Upper lobe of left lung (tissue), 6 donors: Measurements from ENCODE around the gene RNF13. TPM values are rescaled to one million over a fixed set of nuclear protein-coding genes. Genes with fewer than 3 reads are reported as not detected.

ENCODE experiments used
- ATAC-seq, 2 donors: fragments of 200-7000 bp; cut with Tn5 transposase; one replicate each; pipeline ENCODE4 v1.9.1; 2022; ENCODE audit warnings: mild to moderate bottlenecking in 2 of 2, moderate library complexity in 2 of 2; ENCODE audit not compliant: low FRiP score in 2 of 2
- DNase-seq, 2 donors: peaks; one replicate each; pipeline ENCODE4 v3.0.0-alpha.2; 2019 to 2020
- H3K27ac ChIP-seq, 4 donors: fragments of 200-600 bp; sonication (generic); one replicate each; pipeline ENCODE4 v1.5.1; 2016 to 2019
- H3K27me3 ChIP-seq, 4 donors: fragments of 200-600 bp; sonication (generic); one replicate each; pipeline ENCODE4 v1.5.1; 2017 to 2019
- H3K36me3 ChIP-seq, 4 donors: fragments of 200-600 bp; sonication (generic); one replicate each; pipeline ENCODE4 v1.5.1; 2016 to 2019
- H3K4me1 ChIP-seq, 4 donors: fragments of 200-600 bp; sonication (generic); one replicate each; pipeline ENCODE4 v1.5.1; 2018 to 2019
- H3K4me3 ChIP-seq, 4 donors: fragments of 200-600 bp; sonication (generic); one replicate each; pipeline ENCODE4 v1.5.1; 2017 to 2019; ENCODE audit warnings: mild to moderate bottlenecking in 2 of 4, moderate library complexity in 1 of 4
- H3K9me3 ChIP-seq, 4 donors: fragments of 200-600 bp; sonication (generic); one replicate each; pipeline ENCODE4 v1.5.1; 2018 to 2019
- CTCF ChIP-seq, 6 experiments: fragments of 450-650 bp in 4 of 6; fragments of 200-600 bp in 2 of 6; sonication (generic) in 2 of 6; IDR thresholded peaks; one replicate each; pipeline ENCODE4 v1.5.1; 2016 to 2019; ENCODE audit warnings: antibody characterized with exemption in 6 of 6
- EP300 ChIP-seq, 4 donors: sonication (generic); formaldehyde crosslinking; IDR thresholded peaks; one replicate each; pipeline ENCODE4 v1.5.1; 2017; ENCODE audit warnings: antibody characterized with exemption in 4 of 4, control low read depth in 2 of 4
- POLR2A ChIP-seq, 4 donors: fragments of 450-650 bp; IDR thresholded peaks; one replicate each; pipeline ENCODE4 v1.5.1; 2016 to 2017; ENCODE audit warnings: antibody characterized with exemption in 4 of 4, mild to moderate bottlenecking in 2 of 4
- POLR2AphosphoS5 ChIP-seq, 2 donors: sonication (generic); formaldehyde crosslinking; IDR thresholded peaks; one replicate each; pipeline ENCODE4 v1.5.1; 2017; ENCODE audit warnings: antibody characterized with exemption in 2 of 2
- WGBS, 2 donors: methylation state at CpG; one replicate each; pipeline ENCODE4 v1.1.5; 2017 to 2018; 5-methylcytosine and 5-hydroxymethylcytosine counted together
- total RNA-seq, 6 donors: library from RNA; depleted of rRNA in 4 of 6; stranded (reverse); fragments of >200 nt in 4 of 6; gene quantifications; one replicate each; pipeline versions ENCODE4 v1.1.0 to v1.2.1, GENCODE V29; 2016 to 2021
- donor health status: DM: no; HTN: no; CAD: no; lungs with moderate emphysema.
- donor health status: DM: no; HTN: yes; CAD: no; lungs with severe emphysema.

Gene RNF13
- total RNA-seq, 6 donors from 2014 or later: 50.2 to 136 (median 101) TPM

DNA sequence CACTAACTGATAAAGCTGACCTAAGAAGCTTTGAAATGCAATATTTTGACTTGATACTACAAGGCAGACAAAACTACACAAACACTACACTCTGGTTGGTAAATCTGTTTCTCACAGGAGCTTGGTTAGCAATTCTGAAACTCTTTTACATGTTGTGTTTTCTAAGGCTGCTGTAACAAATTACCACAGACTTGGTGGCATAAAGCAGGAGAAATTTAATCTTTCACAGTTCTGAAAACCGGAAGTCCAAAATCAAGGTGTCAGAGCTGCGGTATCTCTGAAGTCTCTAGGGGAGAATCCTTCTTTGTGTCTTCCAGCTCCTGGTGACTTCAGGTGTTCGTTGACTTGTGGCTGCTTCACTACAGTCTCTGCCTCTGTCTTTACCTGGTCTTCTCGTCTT lies 170.6 kb downstream of the RNF13 start:
- DNase-seq: no peak
- no peak overlapping the region for H3K27ac ChIP-seq

GRCh38 chr3:149989307-149989706 lies 176.3 kb downstream of the RNF13 start:
- ATAC-seq (no peak), DNase-seq (no peak)
- H3K4me3 ChIP-seq: no peak overlapping the region
- no peaks in the 10 kb centered on the region for H3K27me3 ChIP-seq
- no peaks in the 10 kb centered on the region for H3K36me3 ChIP-seq
- H3K9me3 ChIP-seq: peaks cover 0 to 4% (median 2%) of the 10 kb centered on the region in 4 donors
- no peak overlapping the region for H3K27ac ChIP-seq
- 83 to 91% methylated on average over 2 of the region's 2 CpGs for WGBS, 2 donors
- no peak for TF ChIP-seq CTCF (IDR thresholded peaks at IDR 0.05)
- TF ChIP-seq POLR2A (IDR thresholded peaks at IDR 0.05): no peak
- no peak for TF ChIP-seq EP300 (IDR thresholded peaks at IDR 0.05)
- no peak for TF ChIP-seq POLR2AphosphoS5 (IDR thresholded peaks at IDR 0.05)
- H3K4me1 ChIP-seq: no peaks in the 10 kb centered on the region

More for the DNA sequence above, 170.6 kb downstream of the RNF13 start:
- H3K27me3 ChIP-seq: no peaks in the 10 kb centered on the region
- H3K4me3 ChIP-seq: no peak overlapping the region
- H3K4me1 ChIP-seq: no peaks in the 10 kb centered on the region
- ATAC-seq: no peak
- 92 to 95% methylated on average over 4 of the region's 4 CpGs for WGBS, 2 donors
- H3K9me3 ChIP-seq: no peaks in the 10 kb centered on the region
- H3K36me3 ChIP-seq: no peaks in the 10 kb centered on the region
- TF ChIP-seq POLR2AphosphoS5 (IDR thresholded peaks at IDR 0.05) (no peak), POLR2A (IDR thresholded peaks at IDR 0.05) (no peak)

- Histone ChIP-seq H3K27me3 (no peaks in the 10 kb centered on the region), H3K36me3 (no peaks in the 10 kb centered on the region), H3K9me3 (peaks cover 3 to 11% (median 11%) of the 10 kb centered on the region in 4 donors), H3K4me3 (no peak overlapping the region), H3K27ac (no peak overlapping the region), H3K4me1 (no peaks in the 10 kb centered on the region)
- TF ChIP-seq CTCF (IDR thresholded peaks at IDR 0.05): no peak
- DNase-seq (no peak), ATAC-seq (no peak)
- WGBS, 2 donors: 74 to 84% methylated on average over 1 of the region's 1 CpG
Measured at GRCh38 chr3:149990423-149990948, 177.5 kb downstream of the RNF13 start.

DNA sequence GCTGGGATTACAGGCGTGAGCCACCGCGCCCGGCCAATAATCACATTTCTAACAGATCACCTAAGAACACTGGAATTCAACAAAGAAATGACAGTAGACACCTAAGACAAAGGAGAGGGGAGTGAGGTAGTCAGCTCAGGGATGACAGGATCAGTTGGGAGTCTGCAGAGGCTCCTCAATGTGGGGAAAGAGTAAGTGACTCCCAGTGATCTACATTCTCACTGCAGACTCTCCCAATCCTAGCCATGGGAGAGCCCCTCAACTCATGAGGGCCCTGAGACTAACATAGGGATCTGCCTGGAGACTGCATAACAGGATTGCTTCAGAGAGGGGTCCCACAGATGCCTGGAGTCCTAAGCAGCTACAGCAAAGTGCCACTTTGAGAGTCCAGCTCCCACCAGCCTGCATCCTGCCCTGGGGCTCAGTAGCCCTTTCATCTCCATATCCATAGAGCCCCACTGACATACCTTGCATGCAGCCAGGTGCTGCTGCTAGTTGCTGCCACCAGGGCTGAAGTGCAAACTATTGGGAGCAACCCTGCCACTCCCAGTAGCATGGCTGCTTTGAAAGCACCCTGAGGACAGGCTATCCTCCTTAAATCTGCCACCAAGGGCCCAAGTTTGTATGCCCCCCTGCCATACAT lies 179.5 kb downstream of the RNF13 start:
- Histone ChIP-seq H3K4me1 (no peaks in the 10 kb centered on the region), H3K9me3 (peaks cover 3 to 11% (median 11%) of the 10 kb centered on the region in 4 donors), H3K27me3 (no peaks in the 10 kb centered on the region), H3K4me3 (no peak overlapping the region), H3K27ac (no peak overlapping the region), H3K36me3 (no peaks in the 10 kb centered on the region)
- DNase-seq: no peak
- WGBS, 2 donors: 96 to 99% methylated on average over 4 of the region's 4 CpGs
- TF ChIP-seq EP300 (IDR thresholded peaks at IDR 0.05): no peak
- TF ChIP-seq POLR2A (IDR thresholded peaks at IDR 0.05): no peak
- TF ChIP-seq POLR2AphosphoS5 (IDR thresholded peaks at IDR 0.05): no peak
- TF ChIP-seq CTCF (IDR thresholded peaks at IDR 0.05): no peak
- ATAC-seq: no peak

GRCh38 chr3:149998946-149999345 lies 185.9 kb downstream of the RNF13 start:
- DNase-seq: no peak
- Histone ChIP-seq H3K9me3 (peaks cover 3 to 11% (median 11%) of the 10 kb centered on the region in 4 donors), H3K27ac (no peak overlapping the region), H3K27me3 (no peaks in the 10 kb centered on the region), H3K4me1 (no peaks in the 10 kb centered on the region), H3K4me3 (no peak overlapping the region), H3K36me3 (no peaks in the 10 kb centered on the region)
- WGBS, 2 donors: 95 to 96% methylated on average over 1 of the region's 1 CpG
- no peak for ATAC-seq
- TF ChIP-seq EP300 (IDR thresholded peaks at IDR 0.05) (no peak), POLR2A (IDR thresholded peaks at IDR 0.05) (no peak), POLR2AphosphoS5 (IDR thresholded peaks at IDR 0.05) (no peak), CTCF (IDR thresholded peaks at IDR 0.05) (no peak)
